Measurements from ENCODE around the gene CTAGE9. TPM values are rescaled to one million over a fixed set of nuclear protein-coding genes. Genes with fewer than 3 reads are reported as not detected.

The CTAGE9 gene
- total and polyA plus RNA-seq, 2 of the 8 experiments (the other 6 are each of a cell fraction or from before 2014, with no cell fraction given): not detected

GRCh38 chr6:131660195-131660594 lies 50.6 kb downstream of the CTAGE9 start:
- Histone ChIP-seq H3K14ac (ENCODE audit: insufficient read length) (no peak overlapping the region), H3K23me2 (ENCODE audit: low read depth, low read length) (no peaks in the 10 kb centered on the region)
- no peak for FAIRE-seq
- no peak for TF ChIP-seq SUZ12 (IDR thresholded peaks at IDR 0.05; ENCODE audit: low read length)
- TF ChIP-seq TBP (IDR thresholded peaks at IDR 0.05; ENCODE audit: low read depth, low read length): no peak
- TF ChIP-seq ATF3 (IDR thresholded peaks at IDR 0.05; ENCODE audit: insufficient read depth, low read depth, low read length): no peak
- no peak for TF ChIP-seq NANOG (IDR thresholded peaks at IDR 0.05; ENCODE audit: insufficient read depth, low read depth, low read length, poor library complexity, severe bottlenecking)
- TF ChIP-seq KDM4A (IDR thresholded peaks at IDR 0.05; ENCODE audit: low read depth, low read length, severe bottlenecking): no peak
- TF ChIP-seq ASH2L (IDR thresholded peaks at IDR 0.05; ENCODE audit: low read length): no peak
- no peak for TF ChIP-seq GTF2F1 (IDR thresholded peaks at IDR 0.05; ENCODE audit: borderline replicate concordance, low read depth, low read length)
- TF ChIP-seq SAP30 (IDR thresholded peaks at IDR 0.05; ENCODE audit: insufficient read depth, insufficient replicate concordance, low read length): no peak
- no peak for TF ChIP-seq EGR1 (IDR thresholded peaks at IDR 0.05; ENCODE audit: borderline replicate concordance, low read depth, low read length)
- TF ChIP-seq MAFK (IDR thresholded peaks at IDR 0.05; ENCODE audit: low read depth, low read length): no peak
- no peak for TF ChIP-seq HDAC2 (IDR thresholded peaks at IDR 0.05; ENCODE audit: borderline replicate concordance in 1 of 2, low read depth in 2 of 2, low read length in 2 of 2)
- TF ChIP-seq TAF7 (optimal IDR thresholded peaks at IDR 0.05; ENCODE audit: borderline replicate concordance, low read depth, low read length): no peak
- TF ChIP-seq BACH1 (IDR thresholded peaks at IDR 0.05; ENCODE audit: low read length): no peak

More at GRCh38 chr6:131660195-131660594, 50.6 kb downstream of the CTAGE9 start:
- H3K9ac ChIP-seq (replicated peaks in 1 of 4; ENCODE audit: extremely low read depth in 1 of 4, low read depth in 3 of 4, low read length in 3 of 4): no peak overlapping the region
- no peak overlapping the region for H2BK5ac ChIP-seq (ENCODE audit: low read depth, low read length)
- no peak overlapping the region for H3K4me3 ChIP-seq (ENCODE audit: extremely low read depth in 1 of 4, insufficient read depth in 2 of 4, low read depth in 3 of 4, low read length in 4 of 4)
- ChIA-PET CTCF (ENCODE audit: partially characterized antibody) (interaction anchor here (1.7 kb wide), 1 partner anchor 35 kb away, joined by 4 read pairs; no protein-coding TSS in a partner anchor), POLR2A (ENCODE audit: partially characterized antibody) (no interaction called here)
- no peak overlapping the region for H2BK12ac ChIP-seq (ENCODE audit: low read depth, low read length)
- H3K4ac ChIP-seq (replicated peaks; ENCODE audit: insufficient read length, low read depth, low read length): no peak overlapping the region
- H3K4me2 ChIP-seq (ENCODE audit: insufficient read depth in 1 of 2, low read depth in 2 of 2, low read length in 2 of 2): no peak overlapping the region
- no peak overlapping the region for H2BK15ac ChIP-seq (ENCODE audit: low read length)
- no peak overlapping the region for H4K5ac ChIP-seq (ENCODE audit: insufficient read length, low read depth, low read length)
- no peak overlapping the region for H2BK20ac ChIP-seq (ENCODE audit: low read length)
- no peak for DNase-seq (ENCODE audit: low read depth in 1 of 2, low spot score in 2 of 2)
- no peaks in the 10 kb centered on the region for H3K36me3 ChIP-seq (ENCODE audit: control insufficient read depth in 2 of 4, insufficient read depth in 4 of 4, low read length in 3 of 4)
- no peak overlapping the region for H2AK5ac ChIP-seq (ENCODE audit: low read depth, low read length)
- no peak overlapping the region for H2BK120ac ChIP-seq (replicated peaks; ENCODE audit: low read depth, low read length)
- no peaks in the 10 kb centered on the region for H3K9me3 ChIP-seq (ENCODE audit: insufficient read depth in 2 of 2, low read depth in 1 of 2, low read length in 1 of 2)
- no peaks in the 10 kb centered on the region for H4K20me1 ChIP-seq (replicated peaks in 1 of 2; ENCODE audit: control insufficient read depth in 1 of 2, insufficient read depth in 2 of 2, low read length in 2 of 2)
- no peak overlapping the region for H4K91ac ChIP-seq (replicated peaks; ENCODE audit: insufficient read length, low read length)
- no peaks in the 10 kb centered on the region; a peak in 1 of 7 replicates for H3K27me3 ChIP-seq (replicated peaks in 1 of 4; ENCODE audit: control insufficient read depth in 3 of 4, extremely low read depth in 1 of 4, insufficient read depth in 3 of 4, low read length in 3 of 4)
- no peaks in the 10 kb centered on the region for H3K4me1 ChIP-seq (replicated peaks in 1 of 4; ENCODE audit: control insufficient read depth in 3 of 4, insufficient read depth in 4 of 4, low read length in 3 of 4)
- 81% methylated on average over 1 of the region's 1 CpG; no CpG with 5 or more reads in 1 of the 2 experiments for WGBS, 2 experiments (ENCODE audit: extremely low coverage in 1 of 2, insufficient coverage in 1 of 2, insufficient read length in 1 of 2, insufficient replicate concordance in 2 of 2, low coverage in 1 of 2, low lambda C conversion rate in 2 of 2, missing lambda C conversion rate in 1 of 2)
- H2AFZ ChIP-seq (ENCODE audit: low read length): 0 out of 2 replicates have a peak overlapping the region, but pooled peaks have one; percentile 1
- no peak overlapping the region for H4K8ac ChIP-seq (ENCODE audit: extremely low read depth, insufficient read depth, low read length)
- H3K56ac ChIP-seq (replicated peaks; ENCODE audit: insufficient read length, low read depth, low read length): no peak overlapping the region
- H3K23ac ChIP-seq (ENCODE audit: insufficient read length): no peak overlapping the region
- H3K18ac ChIP-seq (ENCODE audit: extremely low read depth, low read length): no peak overlapping the region
- H3K79me2 ChIP-seq (ENCODE audit: control insufficient read depth in 1 of 2, insufficient read depth in 2 of 2, low read length in 2 of 2): no peaks in the 10 kb centered on the region
- H3K79me1 ChIP-seq (ENCODE audit: low read depth, low read length): no peaks in the 10 kb centered on the region
- H3K27ac ChIP-seq (ENCODE audit: low read depth, low read length): no peak overlapping the region
